ENCODE results near the gene GPR55. TPM values are rescaled to one million over a fixed set of nuclear protein-coding genes. Genes with fewer than 3 reads are reported as not detected.

Gene GPR55
- total RNA-seq, 2 donors from 2014 or later = not detected

GRCh38 chr2:230868161-230868946 is 56.7 kb downstream of the GPR55 start:
- H3K27me3 ChIP-seq (replicated peaks; ENCODE audit: insufficient read depth) = no peaks in the 10 kb centered on the region
- no peak overlapping the region for H3K4me3 ChIP-seq
- H3K36me3 ChIP-seq = no peaks in the 10 kb centered on the region
- H3K9me3 ChIP-seq = no peaks in the 10 kb centered on the region
- ATAC-seq (ENCODE audit: insufficient number of reproducible peaks, low FRiP score, low read depth) = no peak
- no peak for DNase-seq (ENCODE audit: low spot score)
- peaks cover 20 to 72% of the 10 kb centered on the region in 2 donors for H3K4me1 ChIP-seq (ENCODE audit: control insufficient read depth in 1 of 2, low read depth in 2 of 2)
- peak overlapping the region in 1 of 2 donors; percentile 63 for H3K27ac ChIP-seq
- TF ChIP-seq, protein P1, sequence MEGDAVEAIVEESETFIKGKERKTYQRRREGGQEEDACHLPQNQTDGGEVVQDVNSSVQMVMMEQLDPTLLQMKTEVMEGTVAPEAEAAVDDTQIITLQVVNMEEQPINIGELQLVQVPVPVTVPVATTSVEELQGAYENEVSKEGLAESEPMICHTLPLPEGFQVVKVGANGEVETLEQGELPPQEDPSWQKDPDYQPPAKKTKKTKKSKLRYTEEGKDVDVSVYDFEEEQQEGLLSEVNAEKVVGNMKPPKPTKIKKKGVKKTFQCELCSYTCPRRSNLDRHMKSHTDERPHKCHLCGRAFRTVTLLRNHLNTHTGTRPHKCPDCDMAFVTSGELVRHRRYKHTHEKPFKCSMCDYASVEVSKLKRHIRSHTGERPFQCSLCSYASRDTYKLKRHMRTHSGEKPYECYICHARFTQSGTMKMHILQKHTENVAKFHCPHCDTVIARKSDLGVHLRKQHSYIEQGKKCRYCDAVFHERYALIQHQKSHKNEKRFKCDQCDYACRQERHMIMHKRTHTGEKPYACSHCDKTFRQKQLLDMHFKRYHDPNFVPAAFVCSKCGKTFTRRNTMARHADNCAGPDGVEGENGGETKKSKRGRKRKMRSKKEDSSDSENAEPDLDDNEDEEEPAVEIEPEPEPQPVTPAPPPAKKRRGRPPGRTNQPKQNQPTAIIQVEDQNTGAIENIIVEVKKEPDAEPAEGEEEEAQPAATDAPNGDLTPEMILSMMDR (IDR thresholded peaks at IDR 0.05) = no peak

GRCh38 chr2:230866756-230867523 is 58.1 kb downstream of the GPR55 start:
- ATAC-seq (ENCODE audit: insufficient number of reproducible peaks, low FRiP score, low read depth) (no peak), DNase-seq (ENCODE audit: low spot score) (no peak)
- Histone ChIP-seq H3K36me3 (no peaks in the 10 kb centered on the region), H3K27me3 (replicated peaks; ENCODE audit: insufficient read depth) (no peaks in the 10 kb centered on the region), H3K4me3 (peak overlapping the region; percentile 79), H3K9me3 (no peaks in the 10 kb centered on the region), H3K4me1 (ENCODE audit: control insufficient read depth in 1 of 2, low read depth in 2 of 2) (peaks cover 20 to 63% of the 10 kb centered on the region in 2 donors), H3K27ac (peak overlapping the region; percentile 13 to 63)
- TF ChIP-seq, protein P1 (IDR thresholded peaks at IDR 0.05) = no peak

GRCh38 chr2:230865766-230866755 is 59.0 kb downstream of the GPR55 start:
- H3K9me3 ChIP-seq = no peaks in the 10 kb centered on the region
- H3K36me3 ChIP-seq = no peaks in the 10 kb centered on the region
- H3K4me1 ChIP-seq (ENCODE audit: control insufficient read depth in 1 of 2, low read depth in 2 of 2) = peaks cover 20 to 54% of the 10 kb centered on the region in 2 donors
- H3K27ac ChIP-seq = peak overlapping the region in 1 of 2 donors; percentile 63
- H3K27me3 ChIP-seq (replicated peaks; ENCODE audit: insufficient read depth) = no peaks in the 10 kb centered on the region
- DNase-seq (ENCODE audit: low spot score) (no peak), ATAC-seq (ENCODE audit: insufficient number of reproducible peaks, low FRiP score, low read depth) (no peak)
- TF ChIP-seq, protein P1 (IDR thresholded peaks at IDR 0.05) = no peak
- H3K4me3 ChIP-seq = peak overlapping the region; percentile 79

GRCh38 chr2:230865307-230865765 is 59.7 kb downstream of the GPR55 start:
- no peaks in the 10 kb centered on the region for H3K36me3 ChIP-seq
- ATAC-seq (ENCODE audit: insufficient number of reproducible peaks, low FRiP score, low read depth) (no peak), DNase-seq (ENCODE audit: low spot score) (no peak)
- no peaks in the 10 kb centered on the region for H3K9me3 ChIP-seq
- H3K27ac ChIP-seq = peak overlapping the region in 1 of 2 donors; percentile 19
- no peaks in the 10 kb centered on the region for H3K27me3 ChIP-seq (replicated peaks; ENCODE audit: insufficient read depth)
- TF ChIP-seq, protein P1 (IDR thresholded peaks at IDR 0.05) = no peak
- peak overlapping the region; percentile 79 for H3K4me3 ChIP-seq
- H3K4me1 ChIP-seq (ENCODE audit: control insufficient read depth in 1 of 2, low read depth in 2 of 2) = peaks cover 13 to 47% of the 10 kb centered on the region in 2 donors
